Testis (tissue), 3 donors: ENCODE results near the gene ENO1. TPM values are rescaled to one million over a fixed set of nuclear protein-coding genes. Genes with fewer than 3 reads are reported as not detected.
"Not testable (repeated sequence)": the region's sequence is repeated elsewhere in the genome, so short reads cannot be mapped to it uniquely, and the experiment has no call there.

ENCODE experiments used
- DNase-seq: peaks from one replicate; pipeline ENCODE4 v3.0.0-alpha.2; 2019
- H3K27ac ChIP-seq, 2 donors: fragments of 200-600 bp; sonication (generic); one replicate each; pipeline ENCODE4 v1.5.1; 2019
- H3K27me3 ChIP-seq: fragments of 200-600 bp; sonication (generic); one replicate; pipeline ENCODE4 v1.5.1; 2019
- H3K36me3 ChIP-seq: fragments of 200-600 bp; sonication (generic); one replicate; pipeline ENCODE4 v1.5.1; 2017; ENCODE audit warnings: low read depth; ENCODE audit errors: missing control alignments
- H3K4me1 ChIP-seq: fragments of 200-600 bp; sonication (generic); one replicate; pipeline ENCODE4 v1.5.1; 2019
- H3K4me3 ChIP-seq, 2 donors: fragments of 200-600 bp; sonication (generic); one replicate each; pipeline ENCODE4 v1.5.1; 2017 to 2019
- H3K9me3 ChIP-seq: fragments of 200-600 bp; sonication (generic); one replicate; pipeline ENCODE4 v1.5.1; 2017
- CTCF ChIP-seq, 3 experiments: fragments of 450-650 bp in 2 of 3; fragments of 200-600 bp in 1 of 3; sonication (generic) in 1 of 3; IDR thresholded peaks; one replicate each; pipeline ENCODE4 v1.5.1; 2016 to 2019; ENCODE audit warnings: antibody characterized with exemption in 3 of 3, mild to moderate bottlenecking in 2 of 3, moderate library complexity in 1 of 3
- POLR2A ChIP-seq: fragments of 450-650 bp; IDR thresholded peaks from one replicate; pipeline ENCODE4 v1.6.1; 2017; ENCODE audit warnings: antibody characterized with exemption, mild to moderate bottlenecking, moderate library complexity
- WGBS, 2 donors: methylation state at CpG; one replicate each; pipeline ENCODE4 v1.1.5; 2018; 5-methylcytosine and 5-hydroxymethylcytosine counted together
- intact Hi-C: fragments of 100-400 bp; cut with DNase I; formaldehyde crosslinking; loops from one replicate; pipeline ENCODE4 v1.15.1; 2023; ENCODE audit warnings: low total_unique reads
- polyA plus RNA-seq: library from polyadenylated mRNA; stranded (reverse); fragments of 350-450 nt; fragmentation: Illumina TruSeq; extraction: RNeasy Lipid Tissue Mini Kit (QIAGEN cat#74804); gene quantifications from one replicate; pipeline ENCODE4 v1.2.3, GENCODE V29; 2014; ENCODE audit warnings: low read depth, low replicate concordance; ENCODE audit not compliant: insufficient read depth
- total RNA-seq, 2 donors: library from RNA; depleted of rRNA; stranded (reverse); fragments of >200 nt; gene quantifications; one replicate each; pipeline ENCODE4 v1.2.3, GENCODE V29; 2016

ENO1 gene
- total and polyA plus RNA-seq, 3 donors from 2014 or later = 310 to 589 (median 380) TPM

GRCh38 chr1:8835941-8836643 is 42.4 kb downstream of the ENO1 start:
- no peak overlapping the region for H3K4me3 ChIP-seq
- no peaks in the 10 kb centered on the region for H3K9me3 ChIP-seq
- TF ChIP-seq CTCF (IDR thresholded peaks at IDR 0.05) (no peak), POLR2A (no peak)
- no peaks in the 10 kb centered on the region for H3K27me3 ChIP-seq
- intact Hi-C loops = no loop called here
- H3K4me1 ChIP-seq = no peaks in the 10 kb centered on the region
- H3K36me3 ChIP-seq = no peaks in the 10 kb centered on the region
- WGBS, 2 donors = 80 to 84% methylated on average over 14 of the region's 14 CpGs
- no peak for DNase-seq
- no peak overlapping the region for H3K27ac ChIP-seq

- TF ChIP-seq POLR2A = no peak
- TF ChIP-seq CTCF (IDR thresholded peaks at IDR 0.05) = peak in 1 of 3 experiments; percentile 42
- H3K4me1 ChIP-seq = no peaks in the 10 kb centered on the region
- no peaks in the 10 kb centered on the region for H3K27me3 ChIP-seq
- H3K9me3 ChIP-seq = no peaks in the 10 kb centered on the region
- 52 to 56% methylated on average over 4 of the region's 4 CpGs for WGBS, 2 donors
- no peak overlapping the region for H3K4me3 ChIP-seq
- H3K36me3 ChIP-seq = no peaks in the 10 kb centered on the region
- peak; percentile 7 for DNase-seq
- intact Hi-C loops = no loop called here
- H3K27ac ChIP-seq = no peak overlapping the region
These were observed 47.1 kb downstream of the ENO1 start for GRCh38 chr1:8831340-8831739.

GRCh38 chr1:8830732-8831131 is 47.8 kb downstream of the ENO1 start:
- intact Hi-C loops, H3K9me3 ChIP-seq, H3K36me3 ChIP-seq, DNase-seq, H3K4me1 ChIP-seq, H3K27me3 ChIP-seq, H3K27ac ChIP-seq, H3K4me3 ChIP-seq: not testable (repeated sequence)
- WGBS, 2 donors = 85 to 92% methylated on average over 10 of the region's 10 CpGs

GRCh38 chr1:8825985-8826481 is 52.5 kb downstream of the ENO1 start:
- no peak overlapping the region for H3K27ac ChIP-seq
- no peaks in the 10 kb centered on the region for H3K27me3 ChIP-seq
- TF ChIP-seq CTCF (IDR thresholded peaks at IDR 0.05) (no peak), POLR2A (no peak)
- no peak for DNase-seq
- no peak overlapping the region for H3K4me3 ChIP-seq
- H3K9me3 ChIP-seq = no peaks in the 10 kb centered on the region
- peaks cover 8% of the 10 kb centered on the region for H3K4me1 ChIP-seq
- intact Hi-C loops = no loop called here
- 87% methylated on average over 10 of the region's 10 CpGs for WGBS, 2 donors
- no peaks in the 10 kb centered on the region for H3K36me3 ChIP-seq

- Histone ChIP-seq H3K36me3 (no peaks in the 10 kb centered on the region), H3K9me3 (no peaks in the 10 kb centered on the region), H3K27me3 (no peaks in the 10 kb centered on the region), H3K4me1 (peaks cover 10% of the 10 kb centered on the region), H3K27ac (no peak overlapping the region), H3K4me3 (no peak overlapping the region)
- 75 to 82% methylated on average over 6 of the region's 6 CpGs for WGBS, 2 donors
- intact Hi-C loops = no loop called here
- TF ChIP-seq CTCF (IDR thresholded peaks at IDR 0.05) (no peak), POLR2A (no peak)
- DNase-seq = peak; percentile 1
These were observed 55.2 kb downstream of the ENO1 start for GRCh38 chr1:8823295-8823664.
